ENCODE data around the gene PRSS38.
"Not testable (repeated sequence)": the region's sequence is repeated elsewhere in the genome, so short reads cannot be mapped to it uniquely, and the experiment has no call there.

Gene PRSS38

GRCh38 chr1:227846265-227846858, 30.9 kb downstream of the PRSS38 start:
- DNase-seq = no peak

GRCh38 chr1:227847046-227847445, 31.6 kb downstream of the PRSS38 start:
- not testable (repeated sequence) for DNase-seq

GRCh38 chr1:227848430-227848932, 33.0 kb downstream of the PRSS38 start:
- no peak for DNase-seq

- DNase-seq = no peak
These were observed 33.8 kb downstream of the PRSS38 start for GRCh38 chr1:227849251-227849650.

- DNase-seq = no peak
These were observed 38.7 kb downstream of the PRSS38 start for GRCh38 chr1:227854189-227854588.

- DNase-seq = no peak
These were observed 40.2 kb downstream of the PRSS38 start for GRCh38 chr1:227855687-227856086.

GRCh38 chr1:227856147-227856858, 40.8 kb downstream of the PRSS38 start:
- DNase-seq = no peak

GRCh38 chr1:227864882-227865281, 49.4 kb downstream of the PRSS38 start:
- no peak for DNase-seq

- no peak for DNase-seq
These were observed 53.9 kb downstream of the PRSS38 start for GRCh38 chr1:227869279-227869842.

GRCh38 chr1:227869851-227870305, 54.4 kb downstream of the PRSS38 start:
- no peak for DNase-seq

- DNase-seq = no peak
These were observed 54.9 kb downstream of the PRSS38 start for GRCh38 chr1:227870366-227870765.

- not testable (repeated sequence) for DNase-seq
These were observed 56.4 kb downstream of the PRSS38 start for GRCh38 chr1:227871892-227872291.

GRCh38 chr1:227877810-227878209, 62.3 kb downstream of the PRSS38 start:
- DNase-seq = not testable (repeated sequence)

- DNase-seq = no peak
These were observed 65.0 kb downstream of the PRSS38 start for GRCh38 chr1:227880342-227880924.

- DNase-seq = no peak
These were observed 67.6 kb downstream of the PRSS38 start for GRCh38 chr1:227883073-227883520.

GRCh38 chr1:227883641-227884301, 68.3 kb downstream of the PRSS38 start:
- DNase-seq = no peak

GRCh38 chr1:227884370-227885134, 69.1 kb downstream of the PRSS38 start:
- no peak for DNase-seq

- no peak for DNase-seq
These were observed 69.7 kb downstream of the PRSS38 start for GRCh38 chr1:227885135-227885647.

- DNase-seq = no peak
These were observed 70.4 kb downstream of the PRSS38 start for GRCh38 chr1:227885648-227886502.

GRCh38 chr1:227886503-227886961, 71.1 kb downstream of the PRSS38 start:
- no peak for DNase-seq

All from NCI-H2081 (cell line).